ENCODE measurements around the gene NRP2. TPM values are rescaled to one million over a fixed set of nuclear protein-coding genes. Genes with fewer than 3 reads are reported as not detected.
A peak's percentile ranks its signal among the peaks of the same experiment; 100 is the strongest.

NRP2 gene
- total RNA-seq, 6 donors from 2014 or later, result 61.4 to 99.4 (median 71.8) TPM

DNA sequence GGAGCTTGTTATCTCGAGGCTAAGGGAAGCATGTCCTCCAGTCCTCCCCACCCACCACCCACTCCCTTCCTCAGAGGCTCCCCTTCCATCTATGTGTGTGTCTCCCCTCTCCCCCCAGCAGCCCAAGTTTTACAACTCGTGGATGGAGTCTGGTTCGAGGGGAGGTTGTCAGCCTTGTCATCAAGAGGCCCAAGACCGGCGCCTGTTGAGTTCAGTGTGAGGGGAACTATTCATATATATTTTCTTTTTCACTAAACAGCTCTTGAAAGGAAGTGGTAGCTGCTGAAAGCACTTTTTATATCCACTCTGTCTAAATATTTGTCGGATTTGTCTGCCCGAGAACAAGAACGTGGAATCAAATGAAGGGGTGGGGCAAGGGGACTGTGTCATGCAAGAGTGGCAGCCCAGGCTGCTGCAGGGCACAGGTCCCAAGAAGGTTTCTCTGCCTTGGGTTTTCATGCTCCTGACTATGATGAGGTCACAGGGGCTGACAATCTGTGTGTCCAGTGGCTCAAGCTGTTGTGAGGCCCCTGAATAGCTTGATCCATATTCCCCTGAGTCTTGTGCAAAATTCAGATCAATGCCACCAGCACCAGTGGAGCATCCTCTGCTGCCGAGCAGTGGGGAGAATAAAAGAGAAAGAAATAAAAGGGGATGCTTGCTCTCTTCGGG lies 35.0 kb downstream of the NRP2 start:
- H3K36me3 ChIP-seq, result peaks cover 0 to 4% (median 1%) of the 10 kb centered on the region in 4 donors
- H3K4me1 ChIP-seq, result peaks cover 19 to 58% (median 38%) of the 10 kb centered on the region in 4 donors
- no peaks in the 10 kb centered on the region for H3K9me3 ChIP-seq
- ATAC-seq (ENCODE audit: low FRiP score in 2 of 2) (no peak), DNase-seq (no peak)
- TF ChIP-seq POLR2A (IDR thresholded peaks at IDR 0.05) (no peak), POLR2AphosphoS5 (IDR thresholded peaks at IDR 0.05) (no peak), EP300 (IDR thresholded peaks at IDR 0.05) (no peak)
- TF ChIP-seq, protein P1, sequence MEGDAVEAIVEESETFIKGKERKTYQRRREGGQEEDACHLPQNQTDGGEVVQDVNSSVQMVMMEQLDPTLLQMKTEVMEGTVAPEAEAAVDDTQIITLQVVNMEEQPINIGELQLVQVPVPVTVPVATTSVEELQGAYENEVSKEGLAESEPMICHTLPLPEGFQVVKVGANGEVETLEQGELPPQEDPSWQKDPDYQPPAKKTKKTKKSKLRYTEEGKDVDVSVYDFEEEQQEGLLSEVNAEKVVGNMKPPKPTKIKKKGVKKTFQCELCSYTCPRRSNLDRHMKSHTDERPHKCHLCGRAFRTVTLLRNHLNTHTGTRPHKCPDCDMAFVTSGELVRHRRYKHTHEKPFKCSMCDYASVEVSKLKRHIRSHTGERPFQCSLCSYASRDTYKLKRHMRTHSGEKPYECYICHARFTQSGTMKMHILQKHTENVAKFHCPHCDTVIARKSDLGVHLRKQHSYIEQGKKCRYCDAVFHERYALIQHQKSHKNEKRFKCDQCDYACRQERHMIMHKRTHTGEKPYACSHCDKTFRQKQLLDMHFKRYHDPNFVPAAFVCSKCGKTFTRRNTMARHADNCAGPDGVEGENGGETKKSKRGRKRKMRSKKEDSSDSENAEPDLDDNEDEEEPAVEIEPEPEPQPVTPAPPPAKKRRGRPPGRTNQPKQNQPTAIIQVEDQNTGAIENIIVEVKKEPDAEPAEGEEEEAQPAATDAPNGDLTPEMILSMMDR (IDR thresholded peaks at IDR 0.05), result no peak
- 60 to 65% methylated on average over 10 of the region's 10 CpGs for WGBS, 2 donors
- H3K4me3 ChIP-seq, result no peak overlapping the region
- H3K27ac ChIP-seq, result peak overlapping the region in 2 of 4 donors; percentile 2 to 19
- H3K27me3 ChIP-seq, result no peaks in the 10 kb centered on the region

DNA sequence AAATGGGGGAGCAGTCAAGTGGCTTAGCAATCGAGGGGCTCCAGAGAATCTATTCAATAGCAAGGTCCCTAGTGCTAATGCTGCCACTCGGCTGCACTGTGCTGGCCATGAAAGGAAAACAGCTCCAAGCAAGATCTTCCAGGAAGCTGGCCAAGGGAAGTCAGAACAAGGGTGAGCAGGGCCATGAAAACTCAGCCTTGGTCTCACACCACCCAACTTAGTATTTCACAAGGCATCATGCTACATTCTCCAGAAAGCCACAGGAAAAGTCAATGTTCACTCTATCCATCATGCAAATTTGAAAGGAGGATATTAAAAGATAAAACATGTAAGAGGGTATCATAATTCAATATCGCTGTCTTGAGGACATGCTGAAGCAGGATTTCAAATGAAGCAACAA lies 35.7 kb downstream of the NRP2 start:
- peaks cover 0 to 6% (median 5%) of the 10 kb centered on the region in 4 donors for H3K36me3 ChIP-seq
- H3K4me3 ChIP-seq, result no peak overlapping the region
- no peak for ATAC-seq (ENCODE audit: low FRiP score in 2 of 2)
- H3K27ac ChIP-seq, result no peak overlapping the region
- DNase-seq, result no peak
- no peaks in the 10 kb centered on the region for H3K27me3 ChIP-seq
- 79 to 83% methylated on average over 3 of the region's 3 CpGs for WGBS, 2 donors
- no peaks in the 10 kb centered on the region for H3K9me3 ChIP-seq
- peaks cover 18 to 53% (median 35%) of the 10 kb centered on the region in 4 donors for H3K4me1 ChIP-seq
- TF ChIP-seq POLR2AphosphoS5 (IDR thresholded peaks at IDR 0.05), result no peak
- no peak for TF ChIP-seq POLR2A (IDR thresholded peaks at IDR 0.05)
- TF ChIP-seq, protein P1 (IDR thresholded peaks at IDR 0.05), result no peak
- TF ChIP-seq EP300 (IDR thresholded peaks at IDR 0.05), result no peak

DNA sequence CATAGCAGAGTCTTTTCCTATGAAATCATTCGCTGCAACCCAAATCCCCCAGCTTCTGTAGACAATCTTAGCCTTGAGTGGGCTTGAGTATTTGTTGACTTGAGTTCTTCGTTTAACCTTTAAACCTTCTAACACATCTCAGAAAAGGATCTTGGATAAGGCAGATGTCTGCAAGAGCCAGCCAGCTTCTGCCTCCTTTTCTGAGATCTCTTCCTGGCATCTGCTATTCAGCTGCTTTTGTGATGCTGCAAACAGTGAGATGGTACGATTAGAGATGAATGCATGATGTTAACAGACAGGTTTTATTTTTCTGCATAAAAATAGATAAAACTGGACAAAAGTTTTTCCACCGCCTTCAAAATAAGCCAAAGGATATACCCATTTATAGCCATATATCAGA lies 37.5 kb downstream of the NRP2 start:
- H3K36me3 ChIP-seq, result peaks cover 0 to 17% (median 11%) of the 10 kb centered on the region in 4 donors
- no peaks in the 10 kb centered on the region for H3K9me3 ChIP-seq
- no peaks in the 10 kb centered on the region for H3K27me3 ChIP-seq
- TF ChIP-seq POLR2A (IDR thresholded peaks at IDR 0.05) (no peak), EP300 (IDR thresholded peaks at IDR 0.05) (no peak), POLR2AphosphoS5 (IDR thresholded peaks at IDR 0.05) (no peak)
- TF ChIP-seq, protein P1 (IDR thresholded peaks at IDR 0.05), result no peak
- DNase-seq (no peak), ATAC-seq (ENCODE audit: low FRiP score in 2 of 2) (no peak)
- H3K4me1 ChIP-seq, result peaks cover 3 to 37% (median 22%) of the 10 kb centered on the region in 4 donors
- no peak overlapping the region for H3K4me3 ChIP-seq
- peak overlapping the region in 1 of 4 donors; percentile 27 for H3K27ac ChIP-seq
- 75 to 85% methylated on average over 4 of the region's 4 CpGs for WGBS, 2 donors

DNA sequence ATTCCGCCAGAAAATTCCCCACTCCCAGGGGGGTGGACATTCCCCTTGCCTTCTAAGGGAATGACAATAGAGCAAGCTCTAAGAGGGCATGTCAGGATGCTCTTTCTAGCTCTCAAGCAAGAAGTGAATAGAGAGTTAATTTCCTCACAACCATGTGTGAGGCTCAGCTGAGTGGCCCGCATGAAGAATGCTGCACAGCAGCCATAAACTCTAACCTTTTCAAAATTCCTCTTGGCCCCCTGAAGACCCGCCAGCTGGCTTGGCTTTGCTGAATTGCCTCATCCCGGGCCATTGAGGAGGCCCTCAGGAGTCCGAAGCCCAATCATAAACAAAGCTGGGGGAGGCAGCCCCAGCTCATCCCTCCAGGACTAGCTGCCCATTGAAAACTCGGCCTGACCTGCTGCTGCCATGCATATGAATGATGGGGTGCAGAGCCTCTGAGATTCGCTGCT lies 38.2 kb downstream of the NRP2 start:
- TF ChIP-seq, protein P1 (IDR thresholded peaks at IDR 0.05), result no peak
- TF ChIP-seq POLR2AphosphoS5 (IDR thresholded peaks at IDR 0.05) (no peak), EP300 (IDR thresholded peaks at IDR 0.05) (no peak), POLR2A (IDR thresholded peaks at IDR 0.05) (no peak)
- WGBS, 2 donors, result 68 to 82% methylated on average over 7 of the region's 7 CpGs
- H3K4me3 ChIP-seq, result no peak overlapping the region
- H3K4me1 ChIP-seq, result peaks cover 0 to 32% (median 18%) of the 10 kb centered on the region in 4 donors
- DNase-seq (no peak), ATAC-seq (ENCODE audit: low FRiP score in 2 of 2) (no peak)
- no peaks in the 10 kb centered on the region for H3K9me3 ChIP-seq
- H3K36me3 ChIP-seq, result peaks cover 0 to 23% (median 16%) of the 10 kb centered on the region in 4 donors
- H3K27ac ChIP-seq, result no peak overlapping the region
- no peaks in the 10 kb centered on the region for H3K27me3 ChIP-seq

Data from upper lobe of left lung (tissue), 6 donors.